AG10803 (cell line): Measurements from ENCODE around the gene SPHK1.
A peak's percentile ranks its signal among the peaks of the same experiment; 100 is the strongest.

Experiments used
- DNase-seq: peaks from one replicate; pipeline ENCODE4 v3.0.0; 2010; ENCODE audit warnings: low read depth
- H3K4me3 ChIP-seq: 2 replicates; pipeline ENCODE4 v1.5.1; 2011; ENCODE audit warnings: mild to moderate bottlenecking, low read length, control low read depth
- TF ChIP-seq, protein P1 (sequence below): conservative IDR thresholded peaks from 2 replicates; pipeline ENCODE4 v1.5.1; 2011; ENCODE audit warnings: mild to moderate bottlenecking, low read length, control low read depth, inconsistent platforms

SPHK1 gene

DNA sequence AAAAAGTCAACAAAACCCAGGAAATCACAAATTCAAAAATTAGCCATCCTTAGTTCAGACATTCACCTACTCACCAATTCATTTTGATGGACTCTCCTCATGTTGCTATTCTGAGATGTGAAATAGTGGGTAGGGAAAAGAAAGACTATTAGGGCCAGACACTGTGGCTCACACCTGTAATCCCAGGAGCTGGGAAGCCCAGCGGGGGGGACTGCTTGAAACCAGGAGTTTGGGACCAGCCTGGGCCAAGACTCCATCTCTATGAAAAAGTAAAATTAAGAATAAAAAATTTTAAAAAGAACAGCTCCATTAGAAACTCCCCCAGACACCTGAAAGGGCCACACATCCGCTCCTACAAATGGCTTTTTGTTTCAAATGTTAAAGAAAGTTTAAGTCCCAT is 47.1 kb downstream of the SPHK1 start:
- no peak for DNase-seq
- no peak overlapping the region for H3K4me3 ChIP-seq
- TF ChIP-seq, protein P1, sequence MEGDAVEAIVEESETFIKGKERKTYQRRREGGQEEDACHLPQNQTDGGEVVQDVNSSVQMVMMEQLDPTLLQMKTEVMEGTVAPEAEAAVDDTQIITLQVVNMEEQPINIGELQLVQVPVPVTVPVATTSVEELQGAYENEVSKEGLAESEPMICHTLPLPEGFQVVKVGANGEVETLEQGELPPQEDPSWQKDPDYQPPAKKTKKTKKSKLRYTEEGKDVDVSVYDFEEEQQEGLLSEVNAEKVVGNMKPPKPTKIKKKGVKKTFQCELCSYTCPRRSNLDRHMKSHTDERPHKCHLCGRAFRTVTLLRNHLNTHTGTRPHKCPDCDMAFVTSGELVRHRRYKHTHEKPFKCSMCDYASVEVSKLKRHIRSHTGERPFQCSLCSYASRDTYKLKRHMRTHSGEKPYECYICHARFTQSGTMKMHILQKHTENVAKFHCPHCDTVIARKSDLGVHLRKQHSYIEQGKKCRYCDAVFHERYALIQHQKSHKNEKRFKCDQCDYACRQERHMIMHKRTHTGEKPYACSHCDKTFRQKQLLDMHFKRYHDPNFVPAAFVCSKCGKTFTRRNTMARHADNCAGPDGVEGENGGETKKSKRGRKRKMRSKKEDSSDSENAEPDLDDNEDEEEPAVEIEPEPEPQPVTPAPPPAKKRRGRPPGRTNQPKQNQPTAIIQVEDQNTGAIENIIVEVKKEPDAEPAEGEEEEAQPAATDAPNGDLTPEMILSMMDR, result no peak

DNA sequence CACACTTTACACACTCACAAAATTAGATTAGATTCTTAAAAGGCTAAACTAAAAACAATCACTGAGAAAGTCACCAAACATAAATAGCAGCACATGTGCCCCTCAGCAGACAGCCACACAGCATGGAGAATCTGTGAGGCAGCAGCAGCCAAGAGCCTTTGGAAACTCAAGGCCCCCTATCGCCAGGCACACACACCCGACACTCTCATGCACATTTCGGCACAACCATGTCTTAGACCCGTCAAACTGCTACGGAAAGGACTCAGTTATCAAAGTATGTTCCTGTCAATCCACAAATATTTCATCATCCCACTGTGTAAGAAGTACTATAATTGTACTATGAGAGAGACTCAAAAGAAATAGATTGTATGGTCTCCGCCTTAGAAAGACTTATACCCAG is 47.6 kb downstream of the SPHK1 start:
- TF ChIP-seq, protein P1, result no peak
- DNase-seq, result no peak
- no peak overlapping the region for H3K4me3 ChIP-seq

DNA sequence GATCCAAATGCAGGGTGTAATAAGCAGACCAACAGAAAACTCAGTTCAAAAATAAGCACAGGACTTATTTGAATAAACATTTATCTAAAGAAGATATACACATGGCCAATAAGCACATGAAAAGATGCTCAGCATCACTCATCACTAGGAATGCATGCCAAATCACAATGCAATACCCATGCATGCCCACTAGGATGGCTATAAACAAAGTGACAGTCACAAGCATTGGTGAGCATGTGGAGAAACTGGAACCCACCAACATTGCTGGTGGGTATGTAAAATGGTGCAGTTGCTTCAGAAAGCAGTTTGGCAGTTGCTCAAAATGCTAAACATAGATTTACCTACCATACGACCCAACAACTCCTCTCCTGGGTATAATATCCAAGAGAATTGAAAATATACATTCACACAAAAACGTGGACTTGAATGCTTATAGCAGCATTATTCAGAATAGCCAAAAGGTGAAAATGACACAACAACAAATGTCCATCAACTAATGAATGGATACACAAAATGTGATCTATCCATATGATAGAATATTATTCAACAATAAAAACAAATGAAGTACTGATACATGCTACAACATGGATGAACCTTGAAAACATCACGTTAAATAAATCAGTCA is 48.4 kb downstream of the SPHK1 start:
- no peak overlapping the region for H3K4me3 ChIP-seq

DNA sequence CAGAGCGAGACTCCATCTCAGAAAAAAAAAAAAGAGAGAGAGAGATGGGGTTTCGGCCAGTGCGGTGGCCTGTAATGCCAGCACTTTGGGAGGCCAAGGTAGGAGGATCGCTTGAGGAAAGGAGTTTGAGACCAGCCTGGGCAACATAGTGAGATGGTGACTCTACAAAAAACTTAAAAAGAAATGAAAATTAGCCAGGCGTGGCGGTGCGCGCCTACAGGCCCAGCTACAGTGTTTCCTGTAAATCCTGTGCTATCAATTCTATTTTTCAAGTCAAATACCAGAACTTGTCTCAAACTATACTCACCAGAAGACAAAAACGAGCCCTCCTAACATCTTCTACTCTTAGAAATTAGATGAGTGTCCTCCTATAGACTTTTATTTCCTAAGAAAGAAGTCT is 49.3 kb downstream of the SPHK1 start:
- H3K4me3 ChIP-seq, result no peak overlapping the region
- no peak for DNase-seq
- TF ChIP-seq, protein P1, result no peak

More for the DNA sequence above, 48.4 kb downstream of the SPHK1 start:
- no peak for DNase-seq
- TF ChIP-seq, protein P1, result peak; percentile 42

DNA sequence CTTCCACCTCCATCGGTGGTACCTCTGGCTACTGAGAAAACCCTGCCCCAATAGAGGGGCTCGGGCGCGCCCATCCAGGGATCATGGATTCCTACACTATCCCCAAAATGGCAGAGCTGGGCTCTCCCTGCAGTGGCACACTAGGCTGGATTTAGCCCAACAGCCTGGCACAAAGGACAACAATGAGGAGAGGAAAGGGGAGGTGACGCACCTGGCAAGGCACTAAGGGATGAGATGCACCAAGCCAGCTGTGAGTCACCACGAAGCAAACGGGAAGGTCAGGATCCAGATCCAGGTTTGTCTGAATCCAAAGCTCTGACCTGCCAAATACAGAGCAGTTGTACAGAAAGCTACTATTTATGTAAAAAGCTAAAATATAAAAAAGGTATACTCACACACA is 50.5 kb downstream of the SPHK1 start:
- no peak overlapping the region for H3K4me3 ChIP-seq
- TF ChIP-seq, protein P1, result no peak
- DNase-seq, result no peak

DNA sequence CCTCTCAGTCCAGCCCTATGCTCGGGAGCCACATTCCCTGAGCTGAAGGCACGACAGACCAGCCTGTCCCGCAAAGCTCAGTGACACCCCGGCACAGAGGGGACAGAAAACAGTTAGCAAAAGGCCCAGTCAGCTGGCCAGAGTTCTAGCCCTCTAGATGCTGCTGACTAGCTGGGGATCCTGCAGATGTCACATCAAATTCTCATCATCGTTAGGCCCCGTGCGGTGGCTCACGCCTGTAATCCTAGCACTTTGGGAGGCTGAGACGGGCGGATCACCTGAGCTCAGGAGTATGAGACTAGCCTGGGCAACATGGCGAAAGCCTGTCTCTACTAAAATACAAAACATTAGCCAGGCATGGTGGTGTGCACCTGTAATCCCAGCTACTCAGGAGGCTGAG is 51.3 kb downstream of the SPHK1 start:
- no peak overlapping the region for H3K4me3 ChIP-seq
- TF ChIP-seq, protein P1, result no peak
- DNase-seq, result no peak
